Measurements from ENCODE around the gene ANGPT4. TPM values are rescaled to one million over a fixed set of nuclear protein-coding genes. Genes with fewer than 3 reads are reported as not detected.
A peak's percentile ranks its signal among the peaks of the same experiment; 100 is the strongest.

ANGPT4 gene
- polyA plus RNA-seq, 3 donors, result 0.07 to 0.14 TPM; not detected in 1

DNA sequence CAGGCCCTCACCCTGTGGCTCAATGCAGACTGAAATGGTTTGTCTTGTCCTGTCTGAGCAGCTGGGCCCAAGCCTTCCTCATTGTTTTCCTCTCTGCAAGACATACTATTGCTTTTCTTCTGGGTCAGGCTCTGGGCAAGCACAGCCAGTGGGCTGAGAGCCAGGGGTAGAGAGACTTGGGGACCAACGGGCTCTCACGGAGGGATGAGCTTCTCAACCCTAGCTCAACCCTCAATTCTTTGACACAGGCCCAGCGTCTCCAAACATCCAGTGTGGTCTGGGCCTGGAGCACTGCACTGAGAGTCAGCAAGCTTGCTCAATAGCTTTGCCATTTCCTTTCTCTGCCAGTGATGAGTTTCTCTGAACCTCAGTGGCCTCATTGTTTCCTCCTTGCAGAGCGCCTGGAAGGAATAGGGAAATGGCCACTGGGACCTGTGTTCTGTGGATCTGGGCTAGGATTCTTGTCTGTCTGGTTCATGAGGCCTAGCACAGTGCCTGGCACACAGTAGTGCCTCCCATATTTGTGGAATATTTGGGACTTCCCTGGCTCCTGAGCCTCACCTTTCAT is 9.3 kb downstream of the ANGPT4 start:
- H3K9me3 ChIP-seq (replicated peaks in 1 of 2; ENCODE audit: control insufficient read depth in 1 of 2, insufficient read depth in 1 of 2, low read length in 2 of 2), result no peaks in the 10 kb centered on the region
- no peaks in the 10 kb centered on the region for H3K36me3 ChIP-seq (replicated peaks in 1 of 2; ENCODE audit: control insufficient read depth in 1 of 2, insufficient read depth in 2 of 2, low read length in 2 of 2)
- peak overlapping the region; percentile 10 for H3K4me2 ChIP-seq (replicated peaks; ENCODE audit: extremely low read depth, low read length, poor library complexity, severe bottlenecking)
- 40% methylated on average over 2 of the region's 4 CpGs for WGBS (ENCODE audit: insufficient coverage)
- no peaks in the 10 kb centered on the region for H3K27me3 ChIP-seq (ENCODE audit: control insufficient read depth in 2 of 2, insufficient read depth in 2 of 2, low read length in 2 of 2)
- H3K9ac ChIP-seq (ENCODE audit: insufficient read depth, low read length, poor library complexity, severe bottlenecking), result no peak overlapping the region
- H3K9me3 Mint-ChIP-seq, result peaks cover 0 to 3% (median 0%) of the 10 kb centered on the region in 7 donors
- peaks cover 0 to 2% of the 10 kb centered on the region in 2 donors for H3K36me3 Mint-ChIP-seq
- peak overlapping the region; percentile 52 to 74 for H3K27ac ChIP-seq (ENCODE audit: low read depth in 1 of 2, low read length in 2 of 2)
- H3K27me3 Mint-ChIP-seq (ENCODE audit: low read depth in 3 of 3), result peaks cover 0 to 4% (median 2%) of the 10 kb centered on the region in 3 donors
- intact Hi-C loops (cut with micrococcal nuclease), result no loop called here
- DNase-seq, result peak in 2 of 3 donors; percentile 47 to 52
- H4K20me1 ChIP-seq (ENCODE audit: insufficient read depth, low read length), result no peaks in the 10 kb centered on the region
- peaks cover 62% of the 10 kb centered on the region for H3K4me1 Mint-ChIP-seq
- H3K4me3 ChIP-seq (replicated peaks in 1 of 3; ENCODE audit: low read depth in 2 of 3, low read length in 3 of 3), result peak overlapping the region in 1 of 3 experiments; percentile 31
- peaks cover 42 to 50% of the 10 kb centered on the region in 2 donors for H3K4me1 ChIP-seq (ENCODE audit: control insufficient read depth in 1 of 2, insufficient read depth in 2 of 2, low read length in 2 of 2)
- peak overlapping the region; percentile 49 to 94 (median 88) for H3K27ac Mint-ChIP-seq
- no peak overlapping the region for H2AFZ ChIP-seq (ENCODE audit: insufficient read depth, low read depth, low read length, poor library complexity, severe bottlenecking)
- TF ChIP-seq, protein P1, sequence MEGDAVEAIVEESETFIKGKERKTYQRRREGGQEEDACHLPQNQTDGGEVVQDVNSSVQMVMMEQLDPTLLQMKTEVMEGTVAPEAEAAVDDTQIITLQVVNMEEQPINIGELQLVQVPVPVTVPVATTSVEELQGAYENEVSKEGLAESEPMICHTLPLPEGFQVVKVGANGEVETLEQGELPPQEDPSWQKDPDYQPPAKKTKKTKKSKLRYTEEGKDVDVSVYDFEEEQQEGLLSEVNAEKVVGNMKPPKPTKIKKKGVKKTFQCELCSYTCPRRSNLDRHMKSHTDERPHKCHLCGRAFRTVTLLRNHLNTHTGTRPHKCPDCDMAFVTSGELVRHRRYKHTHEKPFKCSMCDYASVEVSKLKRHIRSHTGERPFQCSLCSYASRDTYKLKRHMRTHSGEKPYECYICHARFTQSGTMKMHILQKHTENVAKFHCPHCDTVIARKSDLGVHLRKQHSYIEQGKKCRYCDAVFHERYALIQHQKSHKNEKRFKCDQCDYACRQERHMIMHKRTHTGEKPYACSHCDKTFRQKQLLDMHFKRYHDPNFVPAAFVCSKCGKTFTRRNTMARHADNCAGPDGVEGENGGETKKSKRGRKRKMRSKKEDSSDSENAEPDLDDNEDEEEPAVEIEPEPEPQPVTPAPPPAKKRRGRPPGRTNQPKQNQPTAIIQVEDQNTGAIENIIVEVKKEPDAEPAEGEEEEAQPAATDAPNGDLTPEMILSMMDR (IDR thresholded peaks at IDR 0.05), result no peak
- no peaks in the 10 kb centered on the region for H3K79me2 ChIP-seq (ENCODE audit: insufficient read depth, low read length)
- H3K4me3 Mint-ChIP-seq, result peak overlapping the region in 1 of 2 donors; percentile 55

DNA sequence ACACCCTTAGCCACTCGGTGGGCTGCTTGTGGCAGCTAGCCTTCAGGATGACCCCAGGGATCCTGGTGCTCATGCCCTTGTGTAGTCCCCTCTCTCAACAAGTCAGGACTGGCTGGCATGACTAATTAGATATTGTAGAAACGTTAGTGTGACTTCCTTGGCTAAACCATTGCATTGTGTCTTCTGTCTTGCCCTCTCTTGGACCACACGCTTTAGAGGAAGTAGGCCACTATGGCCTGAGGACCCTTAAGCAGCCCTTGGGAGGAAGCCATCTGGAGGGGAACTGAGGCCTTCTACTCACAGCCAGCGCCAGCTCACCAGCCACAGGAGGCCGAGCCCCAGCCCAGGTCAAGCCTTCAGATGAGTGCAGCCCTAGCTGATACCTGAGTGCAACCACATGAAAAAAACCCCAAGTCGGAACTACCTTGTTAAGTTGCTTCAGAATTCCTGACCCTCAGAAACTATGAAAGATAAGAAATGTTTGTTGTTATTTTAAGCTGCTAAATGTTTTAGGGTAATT is 10.1 kb downstream of the ANGPT4 start:
- peak overlapping the region; percentile 49 to 94 (median 90) for H3K27ac Mint-ChIP-seq
- TF ChIP-seq, protein P1 (IDR thresholded peaks at IDR 0.05), result no peak
- H3K4me2 ChIP-seq (replicated peaks; ENCODE audit: extremely low read depth, low read length, poor library complexity, severe bottlenecking), result peak overlapping the region; percentile 40
- no peak overlapping the region for H3K9ac ChIP-seq (ENCODE audit: insufficient read depth, low read length, poor library complexity, severe bottlenecking)
- H3K27ac ChIP-seq (ENCODE audit: low read depth in 1 of 2, low read length in 2 of 2), result peak overlapping the region; percentile 52 to 74
- peaks cover under 1 to 2% of the 10 kb centered on the region in 2 donors for H3K36me3 Mint-ChIP-seq
- H4K20me1 ChIP-seq (ENCODE audit: insufficient read depth, low read length), result no peaks in the 10 kb centered on the region
- no peaks in the 10 kb centered on the region for H3K27me3 ChIP-seq (ENCODE audit: control insufficient read depth in 2 of 2, insufficient read depth in 2 of 2, low read length in 2 of 2)
- peak; percentile 50 to 67 (median 57) for DNase-seq
- H3K79me2 ChIP-seq (ENCODE audit: insufficient read depth, low read length), result no peaks in the 10 kb centered on the region
- no peak overlapping the region for H2AFZ ChIP-seq (ENCODE audit: insufficient read depth, low read depth, low read length, poor library complexity, severe bottlenecking)
- H3K4me3 ChIP-seq (replicated peaks in 1 of 3; ENCODE audit: low read depth in 2 of 3, low read length in 3 of 3), result peak overlapping the region in 1 of 3 experiments; percentile 31
- no peaks in the 10 kb centered on the region for H3K9me3 ChIP-seq (replicated peaks in 1 of 2; ENCODE audit: control insufficient read depth in 1 of 2, insufficient read depth in 1 of 2, low read length in 2 of 2)
- H3K4me1 ChIP-seq (ENCODE audit: control insufficient read depth in 1 of 2, insufficient read depth in 2 of 2, low read length in 2 of 2), result peaks cover 42 to 50% of the 10 kb centered on the region in 2 donors
- 8% methylated on average over 2 of the region's 6 CpGs for WGBS (ENCODE audit: insufficient coverage)
- H3K36me3 ChIP-seq (replicated peaks in 1 of 2; ENCODE audit: control insufficient read depth in 1 of 2, insufficient read depth in 2 of 2, low read length in 2 of 2), result no peaks in the 10 kb centered on the region
- intact Hi-C loops (cut with micrococcal nuclease), result no loop called here
- H3K9me3 Mint-ChIP-seq, result peaks cover 2 to 5% (median 4%) of the 10 kb centered on the region in 7 donors
- H3K27me3 Mint-ChIP-seq (ENCODE audit: low read depth in 3 of 3), result peaks cover 0 to 6% (median under 1%) of the 10 kb centered on the region in 3 donors
- peaks cover 58% of the 10 kb centered on the region for H3K4me1 Mint-ChIP-seq
- H3K4me3 Mint-ChIP-seq, result peak overlapping the region in 1 of 2 donors; percentile 60
